DND-41 (cell line): ENCODE data around the gene IGSF22.
A peak's percentile ranks its signal among the peaks of the same experiment; 100 is the strongest.

Experiments
- ATAC-seq: fragments of 200-7000 bp; cut with Tn5 transposase; 3 replicates; pipeline ENCODE4 v1.9.1; 2021; ENCODE audit warnings: low read depth; ENCODE audit not compliant: insufficient read depth
- DNase-seq: peaks from one replicate; pipeline ENCODE4 v3.0.0-alpha.2; 2020
- H2AFZ ChIP-seq: 2 replicates; pipeline ENCODE4 v1.6.0; 2012; ENCODE audit warnings: low read depth, low read length
- H3K27ac ChIP-seq: 2 replicates; pipeline ENCODE4 v1.5.1; 2012; ENCODE audit warnings: low read length, inconsistent platforms
- H3K27me3 ChIP-seq: fragments of 200-600 bp; sonication (generic); 2 replicates; pipeline ENCODE4 v1.6.0; 2012; ENCODE audit warnings: low read length, mild to moderate bottlenecking, inconsistent platforms; ENCODE audit not compliant: insufficient read depth, poor library complexity
- H3K36me3 ChIP-seq: 2 replicates; pipeline ENCODE4 v1.5.1; 2012; ENCODE audit warnings: low read length, inconsistent platforms; ENCODE audit not compliant: insufficient read depth
- H3K4me1 ChIP-seq: 2 replicates; pipeline ENCODE4 v1.5.1; 2012; ENCODE audit warnings: mild to moderate bottlenecking, low read length; ENCODE audit not compliant: insufficient read depth
- H3K4me2 ChIP-seq: 2 replicates; pipeline ENCODE4 v1.6.0; 2012; ENCODE audit warnings: mild to moderate bottlenecking, moderate library complexity, low read length, inconsistent platforms; ENCODE audit not compliant: insufficient read depth
- H3K4me3 ChIP-seq, 2 experiments: fragments of 200-600 bp in 1 of 2; shearing (Covaris generic) in 1 of 2; 2 replicates each; pipeline ENCODE4 v1.5.1; 2012 to 2016; ENCODE audit warnings: inconsistent platforms in 2 of 2, low read length in 2 of 2, mild to moderate bottlenecking in 2 of 2, low read depth in 1 of 2, moderate library complexity in 1 of 2
- H3K79me2 ChIP-seq: 2 replicates; pipeline ENCODE4 v1.6.0; 2012; ENCODE audit warnings: low read length, inconsistent platforms; ENCODE audit not compliant: insufficient read depth
- H3K9ac ChIP-seq: 2 replicates; pipeline ENCODE4 v1.6.0; 2012; ENCODE audit warnings: low read depth, mild to moderate bottlenecking, inconsistent platforms, low read length, moderate library complexity
- H3K9me3 ChIP-seq: 2 replicates; pipeline ENCODE4 v1.5.1; 2012; ENCODE audit warnings: low read length, moderate library complexity, mild to moderate bottlenecking, inconsistent platforms; ENCODE audit not compliant: insufficient read depth, severe bottlenecking
- H4K20me1 ChIP-seq: 2 replicates; pipeline ENCODE4 v1.6.0; 2012; ENCODE audit warnings: low read length; ENCODE audit not compliant: insufficient read depth
- EZH2 ChIP-seq: IDR thresholded peaks from 3 replicates; pipeline ENCODE4 v1.6.1; 2012; ENCODE audit warnings: borderline replicate concordance, low read depth, mild to moderate bottlenecking, moderate library complexity, low read length, inconsistent platforms; ENCODE audit not compliant: severe bottlenecking
- TF ChIP-seq, protein P1 (sequence below): IDR thresholded peaks from 2 replicates; pipeline ENCODE4 v1.5.1; 2012; ENCODE audit warnings: borderline replicate concordance, low read length, moderate library complexity, mild to moderate bottlenecking; ENCODE audit not compliant: poor library complexity, severe bottlenecking; ENCODE audit errors: extremely low read depth

The IGSF22 gene

DNA sequence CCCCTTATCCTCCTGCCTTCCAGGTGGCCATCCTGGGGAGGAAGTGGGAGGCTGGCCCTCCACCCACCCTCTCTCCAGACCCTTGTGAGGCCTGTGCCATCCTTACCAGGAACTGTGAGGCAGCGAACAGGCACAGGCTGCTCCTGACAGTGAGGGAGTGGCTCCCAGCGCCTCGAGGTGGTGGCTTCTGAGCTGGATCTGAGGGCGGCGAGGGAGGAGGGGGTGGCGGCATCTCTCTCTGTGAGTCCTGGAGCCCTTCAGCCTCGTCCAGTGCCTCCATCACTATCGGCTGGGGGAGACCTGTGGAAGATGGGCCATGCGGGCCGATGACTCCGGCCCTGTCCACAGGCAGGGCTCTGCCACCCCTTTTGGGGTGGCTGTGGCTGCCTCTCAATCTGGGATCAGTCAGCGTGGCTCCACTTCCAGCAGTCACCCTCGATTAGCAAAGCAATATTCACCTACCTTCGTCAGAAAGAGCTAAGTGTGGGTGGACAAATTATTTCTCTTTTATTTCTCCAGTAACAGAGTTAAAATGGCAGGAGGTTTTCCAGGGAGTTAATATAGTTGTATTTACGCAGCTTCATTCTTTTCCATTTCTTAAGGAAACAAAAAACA is 18.0 kb upstream of the IGSF22 start:
- Histone ChIP-seq H4K20me1 (no peaks in the 10 kb centered on the region), H3K4me1 (no peaks in the 10 kb centered on the region), H3K9me3 (no peaks in the 10 kb centered on the region), H3K79me2 (no peaks in the 10 kb centered on the region), H3K36me3 (no peaks in the 10 kb centered on the region), H3K27me3 (no peaks in the 10 kb centered on the region), H3K9ac (no peak overlapping the region), H2AFZ (no peak overlapping the region), H3K27ac (no peak overlapping the region), H3K4me3 (no peak overlapping the region), H3K4me2 (no peak overlapping the region)
- ATAC-seq: no peak
- no peak for DNase-seq
- TF ChIP-seq, protein P1, sequence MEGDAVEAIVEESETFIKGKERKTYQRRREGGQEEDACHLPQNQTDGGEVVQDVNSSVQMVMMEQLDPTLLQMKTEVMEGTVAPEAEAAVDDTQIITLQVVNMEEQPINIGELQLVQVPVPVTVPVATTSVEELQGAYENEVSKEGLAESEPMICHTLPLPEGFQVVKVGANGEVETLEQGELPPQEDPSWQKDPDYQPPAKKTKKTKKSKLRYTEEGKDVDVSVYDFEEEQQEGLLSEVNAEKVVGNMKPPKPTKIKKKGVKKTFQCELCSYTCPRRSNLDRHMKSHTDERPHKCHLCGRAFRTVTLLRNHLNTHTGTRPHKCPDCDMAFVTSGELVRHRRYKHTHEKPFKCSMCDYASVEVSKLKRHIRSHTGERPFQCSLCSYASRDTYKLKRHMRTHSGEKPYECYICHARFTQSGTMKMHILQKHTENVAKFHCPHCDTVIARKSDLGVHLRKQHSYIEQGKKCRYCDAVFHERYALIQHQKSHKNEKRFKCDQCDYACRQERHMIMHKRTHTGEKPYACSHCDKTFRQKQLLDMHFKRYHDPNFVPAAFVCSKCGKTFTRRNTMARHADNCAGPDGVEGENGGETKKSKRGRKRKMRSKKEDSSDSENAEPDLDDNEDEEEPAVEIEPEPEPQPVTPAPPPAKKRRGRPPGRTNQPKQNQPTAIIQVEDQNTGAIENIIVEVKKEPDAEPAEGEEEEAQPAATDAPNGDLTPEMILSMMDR: no peak
- TF ChIP-seq EZH2: no peak

DNA sequence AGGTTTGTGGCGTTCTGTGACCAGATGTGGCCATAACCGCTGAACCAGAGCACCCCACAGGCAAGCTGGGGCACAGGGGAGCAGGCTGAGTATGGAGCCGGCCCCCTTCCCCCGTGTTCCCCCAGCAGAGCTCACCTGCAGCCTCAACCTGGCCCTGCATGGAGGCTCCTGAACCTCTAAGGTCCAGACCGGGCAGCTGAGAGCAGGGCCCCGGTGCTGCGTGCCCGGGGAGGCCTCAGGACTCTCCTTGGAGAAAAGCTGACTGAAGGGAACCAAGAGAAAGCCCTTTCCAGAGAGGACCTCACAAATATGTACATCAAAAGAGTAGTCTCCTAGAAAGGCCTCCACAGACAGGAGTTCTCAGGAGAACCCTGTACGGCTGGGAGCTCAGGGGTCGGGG is 17.4 kb upstream of the IGSF22 start:
- no peaks in the 10 kb centered on the region for H3K79me2 ChIP-seq
- H3K36me3 ChIP-seq: no peaks in the 10 kb centered on the region
- H3K27ac ChIP-seq: no peak overlapping the region
- H2AFZ ChIP-seq: no peak overlapping the region
- no peak overlapping the region for H3K9ac ChIP-seq
- no peak for TF ChIP-seq EZH2
- TF ChIP-seq, protein P1: no peak
- no peaks in the 10 kb centered on the region for H3K9me3 ChIP-seq
- H3K4me3 ChIP-seq: no peak overlapping the region
- no peaks in the 10 kb centered on the region for H3K4me1 ChIP-seq
- ATAC-seq: no peak
- no peaks in the 10 kb centered on the region for H3K27me3 ChIP-seq
- H3K4me2 ChIP-seq: no peak overlapping the region
- no peaks in the 10 kb centered on the region for H4K20me1 ChIP-seq
- no peak for DNase-seq

DNA sequence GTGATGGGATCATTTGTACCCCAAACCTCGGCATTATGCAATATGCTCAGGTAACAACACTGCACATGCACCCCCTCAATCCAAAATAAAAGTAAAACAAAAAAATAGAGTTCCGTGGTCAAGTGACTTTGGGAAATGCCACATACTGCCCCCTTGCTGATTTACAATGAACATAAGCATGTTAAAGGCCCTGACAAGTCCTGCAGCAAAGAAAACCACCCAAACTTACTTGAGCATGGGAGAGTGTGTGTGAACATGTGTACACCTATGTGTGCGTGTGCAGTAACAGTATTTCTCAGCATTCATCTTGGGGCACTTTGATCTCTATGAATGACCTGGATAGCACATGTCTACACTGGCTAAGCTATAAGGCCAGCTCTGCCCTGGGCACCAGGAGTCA is 15.8 kb upstream of the IGSF22 start:
- Histone ChIP-seq H2AFZ (no peak overlapping the region), H4K20me1 (no peaks in the 10 kb centered on the region), H3K4me1 (no peaks in the 10 kb centered on the region), H3K27ac (no peak overlapping the region), H3K79me2 (no peaks in the 10 kb centered on the region), H3K4me3 (no peak overlapping the region), H3K9ac (no peak overlapping the region), H3K9me3 (no peaks in the 10 kb centered on the region), H3K27me3 (no peaks in the 10 kb centered on the region), H3K4me2 (no peak overlapping the region), H3K36me3 (no peaks in the 10 kb centered on the region)
- DNase-seq (no peak), ATAC-seq (no peak)
- TF ChIP-seq, protein P1: peak; percentile 27
- TF ChIP-seq EZH2: no peak

DNA sequence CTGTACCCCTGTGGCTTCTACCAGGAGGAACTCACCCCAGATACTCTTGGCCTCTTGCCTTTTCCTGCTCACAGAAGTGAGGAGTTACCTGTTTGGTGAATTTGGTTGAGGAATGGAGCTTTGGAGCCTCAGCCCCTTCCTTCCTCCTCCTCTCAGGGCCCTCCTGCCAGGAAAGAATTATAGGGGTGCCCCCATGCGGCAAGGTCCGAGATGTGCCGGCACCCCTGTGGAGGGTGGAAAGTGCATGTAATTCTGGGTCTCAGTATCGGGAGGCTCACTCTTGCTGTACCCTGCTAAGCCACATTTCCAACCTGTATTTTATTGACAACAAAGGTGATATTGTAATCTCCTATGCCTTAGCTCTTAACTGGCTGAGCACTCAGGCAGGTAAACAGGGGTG is 13.7 kb upstream of the IGSF22 start:
- H3K36me3 ChIP-seq: no peaks in the 10 kb centered on the region
- H3K4me1 ChIP-seq: no peaks in the 10 kb centered on the region
- H3K79me2 ChIP-seq: no peaks in the 10 kb centered on the region
- no peak overlapping the region for H3K27ac ChIP-seq
- no peaks in the 10 kb centered on the region for H3K9me3 ChIP-seq
- H4K20me1 ChIP-seq: no peaks in the 10 kb centered on the region
- no peak overlapping the region for H3K4me2 ChIP-seq
- no peak overlapping the region for H2AFZ ChIP-seq
- ATAC-seq (no peak), DNase-seq (no peak)
- TF ChIP-seq, protein P1: no peak
- no peak for TF ChIP-seq EZH2
- no peak overlapping the region for H3K4me3 ChIP-seq
- no peaks in the 10 kb centered on the region for H3K27me3 ChIP-seq
- H3K9ac ChIP-seq: no peak overlapping the region
